Measurements from ENCODE around the gene GNA15.

GNA15 gene

DNA sequence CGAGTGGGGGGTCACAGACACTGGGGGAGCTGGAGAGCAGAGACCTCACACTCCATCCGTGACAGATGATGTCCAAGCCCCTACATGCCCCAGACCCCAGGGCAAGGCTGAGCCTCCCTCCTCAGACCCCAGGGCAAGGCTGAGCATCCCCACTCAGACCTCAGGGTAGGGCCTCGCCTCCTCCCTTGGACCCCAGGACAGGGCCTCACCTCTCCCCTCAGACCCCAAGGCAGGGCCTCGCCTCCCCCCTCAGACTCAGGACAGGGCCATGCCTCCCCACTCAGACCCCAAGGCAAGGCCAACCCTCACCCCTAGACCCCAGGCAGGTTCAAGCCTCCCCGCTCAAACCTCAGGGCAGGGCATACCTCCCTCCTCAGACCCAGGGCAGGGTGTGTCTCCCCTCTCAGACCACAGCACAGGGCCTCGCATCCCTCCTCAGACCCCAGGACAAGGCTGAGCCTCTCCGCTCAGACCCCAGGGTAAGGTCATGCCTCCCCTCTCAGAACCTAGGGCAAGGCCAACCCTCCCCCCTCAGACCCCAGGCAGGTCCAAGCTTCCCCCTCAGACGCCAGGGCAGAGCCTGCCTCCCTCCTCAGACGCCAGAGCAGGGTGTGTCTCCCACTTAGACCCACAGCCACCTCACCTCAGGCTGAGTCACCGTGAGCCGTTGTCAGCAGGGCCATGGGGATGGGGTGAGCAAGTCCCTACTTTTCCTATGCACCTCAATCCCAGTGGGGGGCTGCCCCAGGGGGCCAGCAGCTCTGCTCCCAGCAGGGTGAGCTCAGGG, 41.1 kb downstream of the GNA15 start:
- no peaks in the 10 kb centered on the region for H3K9me3 ChIP-seq (ENCODE audit: control insufficient read depth, insufficient read depth, low read depth, low read length)
- H3K4me1 ChIP-seq (ENCODE audit: control insufficient read depth, insufficient read depth, low read length): no peaks in the 10 kb centered on the region
- TF ChIP-seq, protein P1, sequence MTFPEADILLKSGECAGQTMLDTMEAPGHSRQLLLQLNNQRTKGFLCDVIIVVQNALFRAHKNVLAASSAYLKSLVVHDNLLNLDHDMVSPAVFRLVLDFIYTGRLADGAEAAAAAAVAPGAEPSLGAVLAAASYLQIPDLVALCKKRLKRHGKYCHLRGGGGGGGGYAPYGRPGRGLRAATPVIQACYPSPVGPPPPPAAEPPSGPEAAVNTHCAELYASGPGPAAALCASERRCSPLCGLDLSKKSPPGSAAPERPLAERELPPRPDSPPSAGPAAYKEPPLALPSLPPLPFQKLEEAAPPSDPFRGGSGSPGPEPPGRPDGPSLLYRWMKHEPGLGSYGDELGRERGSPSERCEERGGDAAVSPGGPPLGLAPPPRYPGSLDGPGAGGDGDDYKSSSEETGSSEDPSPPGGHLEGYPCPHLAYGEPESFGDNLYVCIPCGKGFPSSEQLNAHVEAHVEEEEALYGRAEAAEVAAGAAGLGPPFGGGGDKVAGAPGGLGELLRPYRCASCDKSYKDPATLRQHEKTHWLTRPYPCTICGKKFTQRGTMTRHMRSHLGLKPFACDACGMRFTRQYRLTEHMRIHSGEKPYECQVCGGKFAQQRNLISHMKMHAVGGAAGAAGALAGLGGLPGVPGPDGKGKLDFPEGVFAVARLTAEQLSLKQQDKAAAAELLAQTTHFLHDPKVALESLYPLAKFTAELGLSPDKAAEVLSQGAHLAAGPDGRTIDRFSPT (tag by site-specific recombination; IDR thresholded peaks at IDR 0.05): 0 out of 2 replicates have a peak, but pooled peaks have one; percentile 28
- TF ChIP-seq, protein P2, sequence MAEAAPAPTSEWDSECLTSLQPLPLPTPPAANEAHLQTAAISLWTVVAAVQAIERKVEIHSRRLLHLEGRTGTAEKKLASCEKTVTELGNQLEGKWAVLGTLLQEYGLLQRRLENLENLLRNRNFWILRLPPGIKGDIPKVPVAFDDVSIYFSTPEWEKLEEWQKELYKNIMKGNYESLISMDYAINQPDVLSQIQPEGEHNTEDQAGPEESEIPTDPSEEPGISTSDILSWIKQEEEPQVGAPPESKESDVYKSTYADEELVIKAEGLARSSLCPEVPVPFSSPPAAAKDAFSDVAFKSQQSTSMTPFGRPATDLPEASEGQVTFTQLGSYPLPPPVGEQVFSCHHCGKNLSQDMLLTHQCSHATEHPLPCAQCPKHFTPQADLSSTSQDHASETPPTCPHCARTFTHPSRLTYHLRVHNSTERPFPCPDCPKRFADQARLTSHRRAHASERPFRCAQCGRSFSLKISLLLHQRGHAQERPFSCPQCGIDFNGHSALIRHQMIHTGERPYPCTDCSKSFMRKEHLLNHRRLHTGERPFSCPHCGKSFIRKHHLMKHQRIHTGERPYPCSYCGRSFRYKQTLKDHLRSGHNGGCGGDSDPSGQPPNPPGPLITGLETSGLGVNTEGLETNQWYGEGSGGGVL (tag by site-specific recombination; IDR thresholded peaks at IDR 0.05): peak; percentile 68
- TF ChIP-seq ZNF664 (tag by site-specific recombination; IDR thresholded peaks at IDR 0.05) (no peak), ZIC2 (tag by site-specific recombination; IDR thresholded peaks at IDR 0.05) (peak; percentile 58), ZEB2 (tag by site-specific recombination; IDR thresholded peaks at IDR 0.05) (no peak), GLIS1 (tag by site-specific recombination; IDR thresholded peaks at IDR 0.05) (peak; percentile 88), GLIS2 (tag by site-specific recombination; IDR thresholded peaks at IDR 0.05) (peak; percentile 37; the same call in 1 of the 2 replicates), ZNF600 (tag by site-specific recombination; IDR thresholded peaks at IDR 0.05) (peak; percentile 67; the same call in 1 of the 2 replicates), ZNF37A (tag by site-specific recombination; IDR thresholded peaks at IDR 0.05) (no peak), ZNF211 (tag by site-specific recombination; IDR thresholded peaks at IDR 0.05; ENCODE audit: low read depth) (no peak), KLF1 (tag by site-specific recombination; IDR thresholded peaks at IDR 0.05) (peak; percentile 91)
- H3K4me3 ChIP-seq (ENCODE audit: low read depth, low read length): no peak overlapping the region
- CTCF ChIA-PET: no interaction called here
- POLR2A ChIA-PET: no interaction called here
- no peaks in the 10 kb centered on the region for H3K36me3 ChIP-seq (ENCODE audit: control insufficient read depth in 2 of 2, insufficient read depth in 1 of 2, low read length in 2 of 2)
- no peak overlapping the region for H3K27ac ChIP-seq (ENCODE audit: extremely low read depth, low read depth, low read length)

DNA sequence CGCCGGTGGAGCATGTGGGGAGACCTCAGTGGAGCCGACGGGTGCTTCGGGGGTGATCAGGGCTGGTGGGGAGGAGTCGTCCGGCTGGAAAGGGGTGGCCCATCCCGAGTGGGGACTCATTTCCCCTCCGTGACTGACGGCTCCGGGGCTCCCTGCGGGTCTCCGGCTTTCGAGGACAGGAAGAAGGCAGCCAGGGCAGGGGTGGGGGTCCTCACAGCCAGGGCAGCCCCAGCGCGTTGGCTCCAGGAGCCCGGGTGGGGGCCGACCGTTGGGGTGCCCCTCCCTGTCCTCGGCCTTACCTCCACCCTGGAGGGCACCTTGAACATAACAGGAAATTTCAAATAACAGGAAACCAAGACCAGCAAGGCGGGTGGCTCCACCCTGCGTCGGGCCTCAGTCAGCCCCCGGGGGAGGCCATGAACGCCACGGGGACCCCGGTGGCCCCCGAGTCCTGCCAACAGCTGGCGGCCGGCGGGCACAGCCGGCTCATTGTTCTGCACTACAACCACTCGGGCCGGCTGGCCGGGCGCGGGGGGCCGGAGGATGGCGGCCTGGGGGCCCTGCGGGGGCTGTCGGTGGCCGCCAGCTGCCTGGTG, 42.6 kb downstream of the GNA15 start, which contains the start of gene S1PR4:
S1PR4 (plus strand) TSS at position 393 of the 596 bp plus-strand sequence; CDS start at position 417, 24 bp downstream.
- ChIA-PET POLR2A (no interaction called here), CTCF (no interaction called here)
- no peaks in the 10 kb centered on the region for H3K4me1 ChIP-seq (ENCODE audit: control insufficient read depth, insufficient read depth, low read length)
- H3K27ac ChIP-seq (ENCODE audit: extremely low read depth, low read depth, low read length): no peak within 1 kb of the TSS
- no peaks in the 10 kb centered on the region for H3K9me3 ChIP-seq (ENCODE audit: control insufficient read depth, insufficient read depth, low read depth, low read length)
- no peak within 1 kb of the TSS for H3K4me3 ChIP-seq (ENCODE audit: low read depth, low read length)
- H3K36me3 ChIP-seq (ENCODE audit: control insufficient read depth in 2 of 2, insufficient read depth in 1 of 2, low read length in 2 of 2): no peaks in the 10 kb centered on the region
- TF ChIP-seq ZNF792 (tag by site-specific recombination; IDR thresholded peaks at IDR 0.05): 0 out of 2 replicates have a peak, but pooled peaks have one; percentile 44
- TF ChIP-seq, protein P3, sequence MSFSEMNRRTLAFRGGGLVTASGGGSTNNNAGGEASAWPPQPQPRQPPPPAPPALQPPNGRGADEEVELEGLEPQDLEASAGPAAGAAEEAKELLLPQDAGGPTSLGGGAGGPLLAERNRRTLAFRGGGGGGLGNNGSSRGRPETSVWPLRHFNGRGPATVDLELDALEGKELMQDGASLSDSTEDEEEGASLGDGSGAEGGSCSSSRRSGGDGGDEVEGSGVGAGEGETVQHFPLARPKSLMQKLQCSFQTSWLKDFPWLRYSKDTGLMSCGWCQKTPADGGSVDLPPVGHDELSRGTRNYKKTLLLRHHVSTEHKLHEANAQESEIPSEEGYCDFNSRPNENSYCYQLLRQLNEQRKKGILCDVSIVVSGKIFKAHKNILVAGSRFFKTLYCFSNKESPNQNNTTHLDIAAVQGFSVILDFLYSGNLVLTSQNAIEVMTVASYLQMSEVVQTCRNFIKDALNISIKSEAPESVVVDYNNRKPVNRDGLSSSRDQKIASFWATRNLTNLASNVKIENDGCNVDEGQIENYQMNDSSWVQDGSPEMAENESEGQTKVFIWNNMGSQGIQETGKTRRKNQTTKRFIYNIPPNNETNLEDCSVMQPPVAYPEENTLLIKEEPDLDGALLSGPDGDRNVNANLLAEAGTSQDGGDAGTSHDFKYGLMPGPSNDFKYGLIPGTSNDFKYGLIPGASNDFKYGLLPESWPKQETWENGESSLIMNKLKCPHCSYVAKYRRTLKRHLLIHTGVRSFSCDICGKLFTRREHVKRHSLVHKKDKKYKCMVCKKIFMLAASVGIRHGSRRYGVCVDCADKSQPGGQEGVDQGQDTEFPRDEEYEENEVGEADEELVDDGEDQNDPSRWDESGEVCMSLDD (tag by site-specific recombination; IDR thresholded peaks at IDR 0.05): peak; percentile 33; the same call in 1 of the 2 replicates
- TF ChIP-seq, protein P4, sequence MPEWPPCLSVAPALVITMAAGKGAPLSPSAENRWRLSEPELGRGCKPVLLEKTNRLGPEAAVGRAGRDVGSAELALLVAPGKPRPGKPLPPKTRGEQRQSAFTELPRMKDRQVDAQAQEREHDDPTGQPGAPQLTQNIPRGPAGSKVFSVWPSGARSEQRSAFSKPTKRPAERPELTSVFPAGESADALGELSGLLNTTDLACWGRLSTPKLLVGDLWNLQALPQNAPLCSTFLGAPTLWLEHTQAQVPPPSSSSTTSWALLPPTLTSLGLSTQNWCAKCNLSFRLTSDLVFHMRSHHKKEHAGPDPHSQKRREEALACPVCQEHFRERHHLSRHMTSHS (tag by site-specific recombination; IDR thresholded peaks at IDR 0.05): no peak
